Liver (tissue), 3 donors: ENCODE results near the gene SLC38A1.

Source experiments
- CTCF ChIP-seq: fragments of 150-350 bp; IDR thresholded peaks from 2 replicates; pipeline ENCODE4 v1.5.1; 2017; ENCODE audit warnings: improper control_type of control experiment, low read depth, low read length; ENCODE audit not compliant: missing input control
- GABPA ChIP-seq, 2 donors: IDR thresholded peaks in 1 of 2; conservative IDR thresholded peaks in 1 of 2; 2 replicates each; pipeline ENCODE4 v1.6.1; 2016; ENCODE audit warnings: antibody characterized with exemption in 2 of 2, mild to moderate bottlenecking in 1 of 2, moderate library complexity in 1 of 2
- JUND ChIP-seq, 2 donors: IDR thresholded peaks; 2 replicates each; pipeline ENCODE4 v1.6.1; 2016; ENCODE audit warnings: antibody characterized with exemption in 2 of 2
- MAX ChIP-seq: IDR thresholded peaks from 2 replicates; pipeline ENCODE4 v1.6.1; 2016; ENCODE audit warnings: antibody characterized with exemption
- REST ChIP-seq: IDR thresholded peaks from 2 replicates; pipeline ENCODE4 v1.6.1; 2016; ENCODE audit warnings: antibody characterized with exemption, mild to moderate bottlenecking
- SP1 ChIP-seq: IDR thresholded peaks from 2 replicates; pipeline ENCODE4 v1.6.1; 2018; ENCODE audit warnings: antibody characterized with exemption, mild to moderate bottlenecking
- TAF1 ChIP-seq: conservative IDR thresholded peaks from 2 replicates; pipeline ENCODE4 v1.6.1; 2016; ENCODE audit warnings: antibody characterized with exemption, mild to moderate bottlenecking
- donor health status: healthy.
- donor health status: healthy.

GRCh38 chr12:46292754-46293402 lies 24.0 kb upstream of the SLC38A1 start:
- no peak for TF ChIP-seq REST
- no peak for TF ChIP-seq MAX
- TF ChIP-seq CTCF, result no peak
- no peak for TF ChIP-seq SP1
- no peak for TF ChIP-seq TAF1
- no peak for TF ChIP-seq JUND (IDR thresholded peaks at IDR 0.05)
- no peak for TF ChIP-seq GABPA (IDR thresholded peaks at IDR 0.05 in 1 of 2, conservative IDR thresholded peaks at IDR 0.05 in 1 of 2)
